K562 (cell line): ENCODE measurements around the gene WNT16. TPM values are rescaled to one million over a fixed set of nuclear protein-coding genes. Genes with fewer than 3 reads are reported as not detected.

Experiments used
- ATAC-seq: fragments of 200-7000 bp; cut with Tn5 transposase; 3 replicates; pipeline ENCODE4 v1.9.1; 2020; ENCODE audit warnings: moderate library complexity
- BruUV-seq: library from RNA; stranded (reverse); fragments of 400-500 nt; replicated peaks from 2 replicates; lab custom pipeline; 2021; lab: Mats Ljungman, UMichigan
- CTCF ChIA-PET: fragments of 300-600 bp; formaldehyde crosslinking; extraction: SDS; loops from one replicate; lab custom pipeline; 2021; ENCODE audit warnings: low intra/inter-chr PET ratio; lab: Yijun Ruan, JAX
- POLR2A ChIA-PET: fragments of 300-600, 350-650 bp; sonication (Branson Sonifier 250); formaldehyde crosslinking; extraction: SDS; loops from one replicate; lab custom pipeline; 2021; ENCODE audit warnings: antibody characterized with exemption, inconsistent platforms; lab: Yijun Ruan, JAX
- DNase-seq, 4 experiments: peaks; one replicate each; pipeline versions ENCODE4 v3.0.0 to v3.0.0-alpha.2; 2011 to 2018; ENCODE audit warnings: low spot score in 3 of 4, mixed read lengths in 3 of 4; ENCODE audit errors: extremely low read depth in 1 of 4
- FAIRE-seq: peaks from 2 replicates; lab custom pipeline; 2011; peaks lifted over from hg19 to GRCh38; lab: Jason Lieb, UNC
- H2AFZ ChIP-seq: 2 replicates; pipeline ENCODE4 v1.6.0; 2011; ENCODE audit warnings: low read depth, low read length, control low read depth, inconsistent platforms
- H3K27ac ChIP-seq: fragments of 200-600 bp; 3 replicates; pipeline ENCODE4 v1.8.0; 2011; ENCODE audit warnings: low read depth, mild to moderate bottlenecking, control low read depth, inconsistent platforms, low read length, moderate library complexity, mixed read lengths; ENCODE audit errors: extremely low read depth
- H3K27me3 ChIP-seq, 2 experiments: fragments of 300-600 bp in 1 of 2; 2 replicates in 1 of 2; 3 replicates in 1 of 2; pipeline versions ENCODE4 v1.6.0 to v1.8.0; 2011; ENCODE audit warnings: inconsistent platforms in 2 of 2, low read length in 2 of 2, mild to moderate bottlenecking in 1 of 2, mixed read lengths in 1 of 2, moderate library complexity in 1 of 2; ENCODE audit not compliant: control insufficient read depth in 2 of 2, insufficient read depth in 2 of 2
- H3K36me3 ChIP-seq: fragments of 300-600 bp; 3 replicates; pipeline ENCODE4 v1.8.0; 2011; ENCODE audit warnings: mild to moderate bottlenecking, low read length, inconsistent platforms; ENCODE audit not compliant: control insufficient read depth, insufficient read depth
- H3K4me1 ChIP-seq, 2 experiments: fragments of 200-600 bp in 1 of 2; replicated peaks in 1 of 2; 2 replicates in 1 of 2; 3 replicates in 1 of 2; pipeline versions ENCODE4 v1.5.1 to v1.8.0; 2011; ENCODE audit warnings: inconsistent platforms in 2 of 2, low read length in 2 of 2, mild to moderate bottlenecking in 1 of 2, mixed read lengths in 1 of 2, moderate library complexity in 1 of 2; ENCODE audit not compliant: control insufficient read depth in 2 of 2, insufficient read depth in 2 of 2
- H3K4me2 ChIP-seq: 2 replicates; pipeline ENCODE4 v1.6.1; 2011; ENCODE audit warnings: low read length, control low read depth, inconsistent platforms, mixed read lengths; ENCODE audit not compliant: insufficient read depth
- H3K4me3 ChIP-seq: fragments of 200-600 bp; sonication (generic), shearing (Covaris generic); 2 replicates; pipeline ENCODE4 v1.5.1; 2016; ENCODE audit warnings: control low read depth, inconsistent platforms
- H3K79me2 ChIP-seq: fragments of 200-600 bp; 3 replicates; pipeline ENCODE4 v1.8.0; 2011; ENCODE audit warnings: low read length, inconsistent platforms; ENCODE audit not compliant: control insufficient read depth, insufficient read depth
- H3K9ac ChIP-seq, 2 experiments: 2 replicates each; pipeline versions ENCODE4 v1.6.0 to v1.6.1; 2011; ENCODE audit warnings: low read depth in 2 of 2, low read length in 2 of 2, control low read depth in 1 of 2, inconsistent platforms in 1 of 2, mild to moderate bottlenecking in 1 of 2, mixed read lengths in 1 of 2; ENCODE audit not compliant: insufficient read depth in 1 of 2
- H3K9me1 ChIP-seq: one replicate; pipeline ENCODE4 v1.6.0; 2011; ENCODE audit warnings: inconsistent platforms, mild to moderate bottlenecking, low read length, moderate library complexity; ENCODE audit not compliant: control insufficient read depth, insufficient read depth
- H3K9me3 ChIP-seq: replicated peaks from 2 replicates; pipeline ENCODE4 v1.5.1; 2011; ENCODE audit warnings: low read depth, low read length, inconsistent platforms; ENCODE audit not compliant: control insufficient read depth, insufficient read depth
- H4K20me1 ChIP-seq: replicated peaks from 2 replicates; pipeline ENCODE4 v1.6.1; 2011; ENCODE audit warnings: low read length, inconsistent platforms, mixed read lengths; ENCODE audit not compliant: control insufficient read depth, insufficient read depth
- ERF ChIP-seq: fragments of 450-650 bp; formaldehyde crosslinking; IDR thresholded peaks from 2 replicates; pipeline ENCODE4 v1.4.0; 2020; ENCODE audit warnings: mild to moderate bottlenecking, mixed read lengths
- ETV6 ChIP-seq, 3 experiments: fragments of 150-350 bp in 1 of 3; sonication (generic) in 1 of 3; formaldehyde crosslinking in 1 of 3; IDR thresholded peaks; 2 replicates each; pipeline versions ENCODE4 v1.6.1 to v1.8.0; 2014 to 2022; ENCODE audit warnings: borderline replicate concordance in 2 of 3, low read depth in 2 of 3, antibody characterized with exemption in 1 of 3, low read length in 1 of 3, mild to moderate bottlenecking in 1 of 3, missing genetic modification reagents in 1 of 3
- HNRNPH1 ChIP-seq: fragments of 200-400 bp; formaldehyde crosslinking; optimal IDR thresholded peaks from 2 replicates; pipeline ENCODE3; 2017; ENCODE audit warnings: low read depth, mild to moderate bottlenecking, low read length, moderate library complexity
- RNF2 ChIP-seq: sonication (generic); IDR thresholded peaks from 2 replicates; pipeline ENCODE4 v1.6.1; 2016
- SOX6 ChIP-seq: fragments of 450-650 bp; IDR thresholded peaks from 2 replicates; pipeline ENCODE4 v1.6.1; 2014; ENCODE audit warnings: mild to moderate bottlenecking
- ZNF668 ChIP-seq: fragments of 250-450 bp; sonication (Bioruptor Pico); IDR thresholded peaks from 2 replicates; pipeline ENCODE4 v1.8.0; 2022; ENCODE audit warnings: mild to moderate bottlenecking, inconsistent platforms
- ZNF780A ChIP-seq: fragments of 250-450 bp; sonication (Bioruptor Pico); IDR thresholded peaks from 2 replicates; pipeline ENCODE4 v1.5.0; 2021; ENCODE audit warnings: mild to moderate bottlenecking
- WGBS: fragments of 100-300 bp; shearing (Covaris generic); methylation state at CpG from one replicate; pipeline ENCODE4 v1.1.6; 2016; ENCODE audit warnings: low coverage, mixed read lengths; ENCODE audit not compliant: insufficient coverage; ENCODE audit errors: missing lambda C conversion rate; 5-methylcytosine and 5-hydroxymethylcytosine counted together
- in situ Hi-C: fragments of 300-500 bp; cut with MboI; formaldehyde crosslinking; loops from 4 replicates; pipeline ENCODE4 v1.15.0; 2018; ENCODE audit warnings: inconsistent platforms, mixed read lengths
- intact Hi-C: fragments of 100-400 bp; cut with micrococcal nuclease; formaldehyde crosslinking; loops from 2 replicates; pipeline ENCODE4 v1.14.2; 2022
- polyA plus RNA-seq, 8 experiments: library from polyadenylated mRNA; depleted of rRNA in 4 of 8; stranded (reverse) in 5 of 8; unstranded in 3 of 8; fragments of >200 nt; fragmentation: Nextera tagmentation in 2 of 8; fragmentation: Illumina TruSeq in 1 of 8; extraction: Ambion mirVana in 2 of 8; extraction: Trizol in 1 of 8; gene quantifications; 2 replicates each; pipeline versions ENCODE4 v1.2.1 to v1.2.3, GENCODE V29; 2011 to 2014; ENCODE audit warnings: inconsistent platforms in 1 of 8, missing spikeins in 1 of 8
- total RNA-seq, 7 experiments: library from RNA; depleted of rRNA in 6 of 7; stranded (reverse); fragments of >200 nt in 6 of 7; fragmentation: Illumina TruSeq in 2 of 7; extraction: Trizol in 2 of 7; gene quantifications; 2 replicates each; pipeline versions ENCODE4 v1.2.1 to v1.2.3, GENCODE V29; 2011 to 2021; ENCODE audit warnings: low replicate concordance in 1 of 7
- TF ChIP-seq, protein P1 (sequence below): fragments of 250-450 bp; sonication (Bioruptor Pico); IDR thresholded peaks from 2 replicates; pipeline ENCODE4 v1.8.0; 2021; ENCODE audit warnings: borderline replicate concordance, mild to moderate bottlenecking, moderate library complexity; ENCODE audit not compliant: poor library complexity, severe bottlenecking

WNT16 gene
- total and polyA plus RNA-seq, 9 of the 15 experiments (the other 6 are each of a cell fraction or from before 2014, with no cell fraction given): 0.06 to 0.07 TPM; not detected in 7

GRCh38 chr7:121342631-121343030 is 13.8 kb downstream of the WNT16 start:
- H4K20me1 ChIP-seq: no peaks in the 10 kb centered on the region
- 67% methylated on average over 4 of the region's 4 CpGs for WGBS
- no peak overlapping the region for H3K4me2 ChIP-seq
- TF ChIP-seq SOX6: no peak
- no peak for TF ChIP-seq ERF
- TF ChIP-seq ZNF668 (CRISPR knock-in tag): no peak
- TF ChIP-seq, protein P1, sequence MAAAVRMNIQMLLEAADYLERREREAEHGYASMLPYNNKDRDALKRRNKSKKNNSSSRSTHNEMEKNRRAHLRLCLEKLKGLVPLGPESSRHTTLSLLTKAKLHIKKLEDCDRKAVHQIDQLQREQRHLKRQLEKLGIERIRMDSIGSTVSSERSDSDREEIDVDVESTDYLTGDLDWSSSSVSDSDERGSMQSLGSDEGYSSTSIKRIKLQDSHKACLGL: no peak
- TF ChIP-seq ZNF780A (CRISPR knock-in tag): no peak
- no peak for TF ChIP-seq HNRNPH1
- no TSS peak for BruUV-seq
- H3K4me1 ChIP-seq: no peaks in the 10 kb centered on the region
- H3K36me3 ChIP-seq: peaks cover 4% of the 10 kb centered on the region; the same call in 1 of the 3 replicates
- in situ Hi-C loops: no loop called here
- DNase-seq (no peak), ATAC-seq (no peak), FAIRE-seq (no peak)
- CTCF ChIA-PET: no interaction called here
- H2AFZ ChIP-seq: no peak overlapping the region
- H3K9me3 ChIP-seq: no peaks in the 10 kb centered on the region
- POLR2A ChIA-PET: interaction anchor here (1.6 kb wide), 1 partner anchor 11 kb away, joined by 5 read pairs; no protein-coding TSS in a partner anchor
- no peak overlapping the region for H3K27ac ChIP-seq
- intact Hi-C loops: no loop called here
- no peak overlapping the region for H3K4me3 ChIP-seq
- no peaks in the 10 kb centered on the region for H3K27me3 ChIP-seq
- no peak overlapping the region for H3K9ac ChIP-seq
- H3K79me2 ChIP-seq: no peaks in the 10 kb centered on the region
- H3K9me1 ChIP-seq: no peaks in the 10 kb centered on the region

- H3K4me2 ChIP-seq: no peak overlapping the region
- no peak overlapping the region for H3K9ac ChIP-seq
- ChIA-PET POLR2A (no interaction called here), CTCF (no interaction called here)
- no peaks in the 10 kb centered on the region for H3K79me2 ChIP-seq
- H4K20me1 ChIP-seq: no peaks in the 10 kb centered on the region
- DNase-seq (no peak), FAIRE-seq (no peak), ATAC-seq (no peak)
- H3K4me3 ChIP-seq: no peak overlapping the region
- in situ Hi-C loops (no loop called here), intact Hi-C loops (no loop called here)
- H3K4me1 ChIP-seq: no peaks in the 10 kb centered on the region
- peaks cover 4% of the 10 kb centered on the region; the same call in 1 of the 3 replicates for H3K36me3 ChIP-seq
- TF ChIP-seq ETV6 (IDR thresholded peaks at IDR 0.05; ENCODE audit: borderline replicate concordance in 1 of 2, low read depth in 2 of 2, low read length in 1 of 2) (no peak), ETV6 (CRISPR knock-in tag; IDR thresholded peaks at IDR 0.05; ENCODE audit: borderline replicate concordance) (no peak), RNF2 (no peak)
- H2AFZ ChIP-seq: no peak overlapping the region
- no peaks in the 10 kb centered on the region for H3K27me3 ChIP-seq
- no TSS peak for BruUV-seq
- H3K9me3 ChIP-seq: no peaks in the 10 kb centered on the region
- whole genome bisulfite sequencing: 59% methylated on average over 3 of the region's 3 CpGs
- no peak overlapping the region for H3K27ac ChIP-seq
- H3K9me1 ChIP-seq: no peaks in the 10 kb centered on the region
Measured at GRCh38 chr7:121343302-121343701, 14.5 kb downstream of the WNT16 start.
